Loucy (cell line): Measurements from ENCODE around the gene GABRA4.

Experiments used
- CTCF ChIP-seq: fragments of 200-600 bp; sonication (generic); conservative IDR thresholded peaks from 2 replicates; pipeline ENCODE4 v1.5.1; 2014; ENCODE audit warnings: mild to moderate bottlenecking, antibody characterized with exemption, low read length
- EZH2phosphoT487 ChIP-seq: fragments of 200-600 bp; IDR thresholded peaks from 2 replicates; pipeline ENCODE4 v1.6.1; 2018; ENCODE audit warnings: antibody characterized with exemption, mild to moderate bottlenecking, moderate library complexity, borderline replicate concordance

GRCh38 chr4:47032405-47033106 is 39.2 kb upstream of the GABRA4 start:
- peak; percentile 67 for TF ChIP-seq CTCF
- TF ChIP-seq EZH2phosphoT487, result no peak
